CD14-positive monocyte (primary cell): Measurements from ENCODE around the gene RIPOR3. TPM values are rescaled to one million over a fixed set of nuclear protein-coding genes. Genes with fewer than 3 reads are reported as not detected.

Experiments
- DNase-seq, 3 donors: peaks; one replicate each; pipeline ENCODE4 v3.0.0-alpha.2; 2011 to 2022
- H2AFZ ChIP-seq: 2 replicates; pipeline ENCODE4 v1.6.0; 2012; ENCODE audit warnings: mild to moderate bottlenecking, low read depth, low read length, inconsistent platforms; ENCODE audit not compliant: insufficient read depth, poor library complexity, severe bottlenecking
- H3K27ac ChIP-seq, 2 donors: 1 replicate in 1 of 2; 2 replicates in 1 of 2; pipeline ENCODE4 v1.5.1; 2012 to 2013; ENCODE audit warnings: low read length in 2 of 2, control low read depth in 1 of 2, inconsistent platforms in 1 of 2, low read depth in 1 of 2, mild to moderate bottlenecking in 1 of 2
- H3K27me3 ChIP-seq, 2 donors: one replicate each; pipeline versions ENCODE4 v1.6.0 to v1.6.1; 2011 to 2013; ENCODE audit warnings: low read length in 2 of 2; ENCODE audit not compliant: control insufficient read depth in 2 of 2, insufficient read depth in 2 of 2
- H3K36me3 ChIP-seq, 2 donors: replicated peaks in 1 of 2; 1 replicate in 1 of 2; 2 replicates in 1 of 2; pipeline versions ENCODE4 v1.5.1 to v1.6.1; 2012 to 2013; ENCODE audit warnings: low read length in 2 of 2, control low read depth in 1 of 2, inconsistent platforms in 1 of 2, mild to moderate bottlenecking in 1 of 2; ENCODE audit not compliant: insufficient read depth in 2 of 2, control insufficient read depth in 1 of 2
- H3K4me1 ChIP-seq, 2 donors: 1 replicate in 1 of 2; 2 replicates in 1 of 2; pipeline versions ENCODE4 v1.5.1 to v1.6.1; 2012 to 2013; ENCODE audit warnings: low read length in 2 of 2, control low read depth in 1 of 2, inconsistent platforms in 1 of 2, mild to moderate bottlenecking in 1 of 2, moderate library complexity in 1 of 2; ENCODE audit not compliant: insufficient read depth in 2 of 2, control insufficient read depth in 1 of 2
- H3K4me2 ChIP-seq: replicated peaks from 2 replicates; pipeline ENCODE3; 2012; ENCODE audit warnings: low read length, moderate library complexity, mild to moderate bottlenecking; ENCODE audit not compliant: poor library complexity, severe bottlenecking; ENCODE audit errors: extremely low read depth
- H3K4me3 ChIP-seq, 3 experiments: fragments of 200-600 bp in 1 of 3; sonication (generic) in 1 of 3; replicated peaks in 1 of 3; 1 replicate in 2 of 3; 2 replicates in 1 of 3; pipeline ENCODE4 v1.5.1; 2011 to 2013; ENCODE audit warnings: low read length in 3 of 3, mild to moderate bottlenecking in 3 of 3, control low read depth in 2 of 3, low read depth in 2 of 3, inconsistent platforms in 1 of 3, moderate library complexity in 1 of 3
- H3K79me2 ChIP-seq: 2 replicates; pipeline ENCODE4 v1.6.0; 2012; ENCODE audit warnings: mild to moderate bottlenecking, control low read depth, inconsistent platforms, low read length, moderate library complexity; ENCODE audit not compliant: insufficient read depth
- H3K9ac ChIP-seq: 2 replicates; pipeline ENCODE4 v1.6.0; 2017; ENCODE audit warnings: low read length, mild to moderate bottlenecking; ENCODE audit not compliant: insufficient read depth, poor library complexity, severe bottlenecking
- H3K9me3 ChIP-seq, 2 donors: replicated peaks in 1 of 2; 1 replicate in 1 of 2; 2 replicates in 1 of 2; pipeline versions ENCODE4 v1.5.1 to v1.6.1; 2012 to 2013; ENCODE audit warnings: low read length in 2 of 2, control low read depth in 1 of 2; ENCODE audit not compliant: control insufficient read depth in 1 of 2, insufficient read depth in 1 of 2
- H4K20me1 ChIP-seq: 2 replicates; pipeline ENCODE4 v1.6.0; 2012; ENCODE audit warnings: mild to moderate bottlenecking, low read length, control low read depth, moderate library complexity; ENCODE audit not compliant: insufficient read depth
- H3K27ac Mint-ChIP-seq, 7 donors: one replicate each; pipeline ENCODE4 v1.8.0; 2020; ENCODE audit warnings: mild to moderate bottlenecking in 7 of 7, mixed read lengths in 7 of 7, moderate library complexity in 6 of 7, inconsistent platforms in 2 of 7
- H3K27me3 Mint-ChIP-seq, 3 donors: one replicate each; pipeline ENCODE4 v1.8.0; 2021 to 2022; ENCODE audit warnings: low read depth in 3 of 3, mild to moderate bottlenecking in 3 of 3, mixed read lengths in 3 of 3, moderate library complexity in 3 of 3, inconsistent platforms in 1 of 3
- H3K36me3 Mint-ChIP-seq, 2 donors: one replicate each; pipeline ENCODE4 v1.8.0; 2020; ENCODE audit warnings: mixed read lengths in 2 of 2, inconsistent platforms in 1 of 2, mild to moderate bottlenecking in 1 of 2
- H3K4me1 Mint-ChIP-seq: one replicate; pipeline ENCODE4 v1.8.0; 2020; ENCODE audit warnings: mild to moderate bottlenecking, mixed read lengths
- H3K4me3 Mint-ChIP-seq, 2 donors: one replicate each; pipeline ENCODE4 v1.8.0; 2020; ENCODE audit warnings: mild to moderate bottlenecking in 2 of 2, mixed read lengths in 2 of 2, moderate library complexity in 1 of 2
- H3K9me3 Mint-ChIP-seq, 7 donors: one replicate each; pipeline ENCODE4 v1.8.0; 2020 to 2022; ENCODE audit warnings: mixed read lengths in 7 of 7, mild to moderate bottlenecking in 6 of 7, moderate library complexity in 6 of 7, inconsistent platforms in 2 of 7
- CTCF ChIP-seq: fragments of 200-600 bp; IDR thresholded peaks from one replicate; pipeline ENCODE4 v1.8.0; 2022; ENCODE audit warnings: antibody characterized with exemption, mild to moderate bottlenecking
- WGBS: methylation state at CpG from one replicate; pipeline ENCODE4 v1.1.5; 2013; ENCODE audit warnings: missing lambda C conversion rate; ENCODE audit not compliant: insufficient coverage; 5-methylcytosine and 5-hydroxymethylcytosine counted together
- intact Hi-C, 2 donors: fragments of 100-400 bp; cut with micrococcal nuclease; formaldehyde crosslinking; loops; one replicate each; pipeline versions ENCODE4 v1.15.0 to v1.15.1; 2023
- polyA plus RNA-seq, 3 donors: library from polyadenylated mRNA; depleted of rRNA in 1 of 3; unstranded in 2 of 3; stranded (reverse) in 1 of 3; fragments of 300-500 nt in 2 of 3; fragments of >200 nt in 1 of 3; fragmentation: Illumina TruSeq in 2 of 3; gene quantifications; 1 replicate in 2 of 3; 2 replicates in 1 of 3; pipeline ENCODE4 v1.2.3, GENCODE V29; 2012 to 2021

RIPOR3 gene
- polyA plus RNA-seq, 3 donors, result not detected

- Histone ChIP-seq H3K79me2 (peaks cover 53% of the 10 kb centered on the region), H3K4me2 (no peak overlapping the region), H3K27ac (no peak overlapping the region), H4K20me1 (peaks cover 87% of the 10 kb centered on the region), H3K9ac (no peak overlapping the region), H3K4me3 (no peak overlapping the region), H3K27me3 (no peaks in the 10 kb centered on the region), H3K36me3 (peaks cover 45 to 98% of the 10 kb centered on the region in 2 donors), H3K4me1 (peaks cover 11 to 28% of the 10 kb centered on the region in 2 donors), H2AFZ (no peak overlapping the region), H3K9me3 (no peaks in the 10 kb centered on the region)
- H3K36me3 Mint-ChIP-seq, result peaks cover 80 to 98% of the 10 kb centered on the region in 2 donors
- no peak overlapping the region for H3K4me3 Mint-ChIP-seq
- DNase-seq, result no peak
- no peak for TF ChIP-seq CTCF
- peaks cover 0 to 1% (median 0%) of the 10 kb centered on the region in 7 donors for H3K9me3 Mint-ChIP-seq
- peaks cover 0 to 2% (median 0%) of the 10 kb centered on the region in 3 donors for H3K27me3 Mint-ChIP-seq
- whole genome bisulfite sequencing, result 92% methylated on average over 10 of the region's 11 CpGs
- intact Hi-C loops, result no loop called here
- peaks cover 45% of the 10 kb centered on the region for H3K4me1 Mint-ChIP-seq
- H3K27ac Mint-ChIP-seq, result no peak overlapping the region
These were observed 122.8 kb downstream of the RIPOR3 start for GRCh38 chr20:50568549-50568942.

- 98% methylated on average over 7 of the region's 18 CpGs for WGBS
- H3K4me1 ChIP-seq, result peaks cover 11 to 28% of the 10 kb centered on the region in 2 donors
- peaks cover 0 to 2% (median 0%) of the 10 kb centered on the region in 3 donors for H3K27me3 Mint-ChIP-seq
- H3K4me3 ChIP-seq, result no peak overlapping the region
- H3K36me3 ChIP-seq, result peaks cover 50 to 98% of the 10 kb centered on the region in 2 donors
- no peak overlapping the region for H2AFZ ChIP-seq
- H3K4me3 Mint-ChIP-seq, result no peak overlapping the region
- H3K79me2 ChIP-seq, result peaks cover 48% of the 10 kb centered on the region
- intact Hi-C loops, result no loop called here
- H3K4me2 ChIP-seq, result no peak overlapping the region
- peaks cover 42% of the 10 kb centered on the region for H3K4me1 Mint-ChIP-seq
- no peak for TF ChIP-seq CTCF
- H3K36me3 Mint-ChIP-seq, result peaks cover 79 to 97% of the 10 kb centered on the region in 2 donors
- H3K27me3 ChIP-seq, result no peaks in the 10 kb centered on the region
- DNase-seq, result peak in 1 of 3 donors; percentile 23
- no peaks in the 10 kb centered on the region for H3K9me3 ChIP-seq
- H3K27ac ChIP-seq, result peak overlapping the region in 1 of 2 donors; percentile 25
- peaks cover 0 to 1% (median 0%) of the 10 kb centered on the region in 7 donors for H3K9me3 Mint-ChIP-seq
- peaks cover 86% of the 10 kb centered on the region for H4K20me1 ChIP-seq
- no peak overlapping the region for H3K9ac ChIP-seq
- H3K27ac Mint-ChIP-seq, result peak overlapping the region in 2 of 7 donors; percentile 46 to 57
These were observed 123.3 kb downstream of the RIPOR3 start for GRCh38 chr20:50567860-50568548.
